Nephron (organoid): ENCODE data around the gene DLG5.

Source experiments
- H3K27ac Mint-ChIP-seq, 3 experiments: 2 replicates each; pipeline ENCODE4 v1.8.0; 2020; ENCODE audit warnings: mixed read lengths in 3 of 3, mild to moderate bottlenecking in 2 of 3, moderate library complexity in 1 of 3
- H3K27me3 Mint-ChIP-seq: 2 replicates; pipeline ENCODE4 v1.8.0; 2021; ENCODE audit warnings: low read depth, mild to moderate bottlenecking, moderate library complexity, mixed read lengths
- H3K36me3 Mint-ChIP-seq: 2 replicates; pipeline ENCODE4 v1.8.0; 2020; ENCODE audit warnings: low read depth, mixed read lengths
- H3K4me1 Mint-ChIP-seq: 2 replicates; pipeline ENCODE4 v1.8.0; 2020; ENCODE audit warnings: mixed read lengths
- H3K4me3 Mint-ChIP-seq, 3 experiments: 2 replicates each; pipeline ENCODE4 v1.8.0; 2020; ENCODE audit warnings: mild to moderate bottlenecking in 3 of 3, mixed read lengths in 3 of 3, moderate library complexity in 2 of 3
- H3K9me3 Mint-ChIP-seq: 2 replicates; pipeline ENCODE4 v1.8.0; 2020; ENCODE audit warnings: mixed read lengths
- TF ChIP-seq, protein P1 (sequence below), 3 experiments: fragments of 200-600 bp; sonication (generic); IDR thresholded peaks; one replicate each; pipeline ENCODE4 v1.5.0; 2021; ENCODE audit warnings: antibody characterized with exemption in 3 of 3; ENCODE audit not compliant: unreplicated experiment in 3 of 3

The DLG5 gene

GRCh38 chr10:77909749-77910375 is 16.7 kb downstream of the DLG5 start:
- TF ChIP-seq, protein P1, sequence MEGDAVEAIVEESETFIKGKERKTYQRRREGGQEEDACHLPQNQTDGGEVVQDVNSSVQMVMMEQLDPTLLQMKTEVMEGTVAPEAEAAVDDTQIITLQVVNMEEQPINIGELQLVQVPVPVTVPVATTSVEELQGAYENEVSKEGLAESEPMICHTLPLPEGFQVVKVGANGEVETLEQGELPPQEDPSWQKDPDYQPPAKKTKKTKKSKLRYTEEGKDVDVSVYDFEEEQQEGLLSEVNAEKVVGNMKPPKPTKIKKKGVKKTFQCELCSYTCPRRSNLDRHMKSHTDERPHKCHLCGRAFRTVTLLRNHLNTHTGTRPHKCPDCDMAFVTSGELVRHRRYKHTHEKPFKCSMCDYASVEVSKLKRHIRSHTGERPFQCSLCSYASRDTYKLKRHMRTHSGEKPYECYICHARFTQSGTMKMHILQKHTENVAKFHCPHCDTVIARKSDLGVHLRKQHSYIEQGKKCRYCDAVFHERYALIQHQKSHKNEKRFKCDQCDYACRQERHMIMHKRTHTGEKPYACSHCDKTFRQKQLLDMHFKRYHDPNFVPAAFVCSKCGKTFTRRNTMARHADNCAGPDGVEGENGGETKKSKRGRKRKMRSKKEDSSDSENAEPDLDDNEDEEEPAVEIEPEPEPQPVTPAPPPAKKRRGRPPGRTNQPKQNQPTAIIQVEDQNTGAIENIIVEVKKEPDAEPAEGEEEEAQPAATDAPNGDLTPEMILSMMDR (IDR thresholded peaks at IDR 0.05; ENCODE audit: unreplicated experiment in 3 of 3), result no peak
- H3K27me3 Mint-ChIP-seq, result no peaks in the 10 kb centered on the region
- peaks cover 5% of the 10 kb centered on the region for H3K4me1 Mint-ChIP-seq
- peak overlapping the region in 1 of 3 experiments; percentile 5 for H3K27ac Mint-ChIP-seq
- H3K4me3 Mint-ChIP-seq, result no peak overlapping the region
- no peaks in the 10 kb centered on the region for H3K9me3 Mint-ChIP-seq
- H3K36me3 Mint-ChIP-seq, result peaks cover 13% of the 10 kb centered on the region

- no peaks in the 10 kb centered on the region for H3K9me3 Mint-ChIP-seq
- H3K27me3 Mint-ChIP-seq, result no peaks in the 10 kb centered on the region
- H3K27ac Mint-ChIP-seq, result peak overlapping the region in 2 of 3 experiments; percentile 27 to 44
- H3K4me1 Mint-ChIP-seq, result peaks cover 5% of the 10 kb centered on the region
- H3K36me3 Mint-ChIP-seq, result peaks cover 16% of the 10 kb centered on the region
- H3K4me3 Mint-ChIP-seq, result no peak overlapping the region
- TF ChIP-seq, protein P1 (IDR thresholded peaks at IDR 0.05; ENCODE audit: unreplicated experiment in 3 of 3), result no peak
Measured at GRCh38 chr10:77909021-77909748, 17.4 kb downstream of the DLG5 start.

- Mint-ChIP-seq H3K4me1 (peaks cover 5% of the 10 kb centered on the region), H3K27me3 (no peaks in the 10 kb centered on the region), H3K36me3 (peaks cover 21% of the 10 kb centered on the region), H3K27ac (peak overlapping the region in 1 of 3 experiments; percentile 13), H3K9me3 (no peaks in the 10 kb centered on the region), H3K4me3 (no peak overlapping the region)
- TF ChIP-seq, protein P1 (IDR thresholded peaks at IDR 0.05; ENCODE audit: unreplicated experiment in 3 of 3), result peak in 1 of 3 experiments; percentile 31
Measured at GRCh38 chr10:77907900-77908717, 18.4 kb downstream of the DLG5 start.

DNA sequence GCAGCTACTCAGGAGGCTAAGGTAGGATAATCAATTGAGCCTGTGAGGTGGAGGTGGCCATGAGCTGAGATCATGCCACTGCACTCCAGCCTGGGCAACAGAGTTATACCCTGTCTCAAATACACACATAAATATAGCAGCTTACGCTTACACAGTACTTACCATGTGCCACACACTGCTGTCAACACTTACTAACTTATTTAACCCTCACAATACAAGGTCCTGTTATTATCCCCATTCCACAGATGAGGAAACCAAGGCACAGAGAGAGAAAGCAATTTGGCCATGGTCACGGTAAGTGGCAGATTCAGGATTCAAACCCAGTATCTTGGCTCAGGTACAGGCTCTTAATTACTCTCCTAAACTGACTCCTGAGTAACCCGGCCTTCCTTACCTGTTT is 19.1 kb downstream of the DLG5 start:
- H3K4me1 Mint-ChIP-seq, result peaks cover 5% of the 10 kb centered on the region
- H3K9me3 Mint-ChIP-seq, result no peaks in the 10 kb centered on the region
- H3K27ac Mint-ChIP-seq, result no peak overlapping the region
- H3K4me3 Mint-ChIP-seq, result no peak overlapping the region
- TF ChIP-seq, protein P1 (IDR thresholded peaks at IDR 0.05; ENCODE audit: unreplicated experiment in 3 of 3), result no peak
- no peaks in the 10 kb centered on the region for H3K27me3 Mint-ChIP-seq
- H3K36me3 Mint-ChIP-seq, result peaks cover 21% of the 10 kb centered on the region

DNA sequence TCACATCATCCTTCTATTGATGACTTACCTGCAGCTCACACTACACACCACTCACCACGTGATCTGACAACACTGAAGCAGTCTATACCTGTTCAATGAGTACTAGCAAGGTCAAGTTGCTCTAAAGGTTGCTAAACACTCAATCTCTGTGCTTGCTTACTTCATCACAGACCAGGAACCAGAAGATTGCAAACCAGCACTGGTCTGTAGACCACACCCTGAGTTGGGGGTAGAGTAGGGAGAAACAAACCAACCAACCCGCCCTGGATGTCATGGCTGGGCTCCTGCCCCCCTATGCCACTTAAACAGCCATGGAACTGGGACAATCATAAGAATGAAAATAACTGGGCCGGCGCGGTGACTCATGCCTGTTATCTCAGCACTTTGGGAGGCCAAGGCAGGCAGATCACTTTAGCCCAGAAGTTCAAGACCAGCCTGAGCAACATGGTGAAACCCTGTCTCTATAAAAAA is 19.6 kb downstream of the DLG5 start:
- Mint-ChIP-seq H3K4me3 (no peak overlapping the region), H3K4me1 (peaks cover 5% of the 10 kb centered on the region), H3K36me3 (peaks cover 25% of the 10 kb centered on the region), H3K27me3 (no peaks in the 10 kb centered on the region), H3K27ac (peak overlapping the region in 1 of 3 experiments; percentile 61), H3K9me3 (no peaks in the 10 kb centered on the region)
- TF ChIP-seq, protein P1 (IDR thresholded peaks at IDR 0.05; ENCODE audit: unreplicated experiment in 3 of 3), result no peak
